ENCODE measurements around the gene SLC6A17.

- no peak for TF ChIP-seq CTCF (IDR thresholded peaks at IDR 0.05)
- TF ChIP-seq POLR2A (IDR thresholded peaks at IDR 0.05; ENCODE audit: low read depth) = no peak
- no peak for TF ChIP-seq EP300 (IDR thresholded peaks at IDR 0.05)
- no peak for TF ChIP-seq POLR2AphosphoS5 (IDR thresholded peaks at IDR 0.05)
Measured at GRCh38 chr1:110242062-110242461, 91.8 kb downstream of the SLC6A17 start.

Measured in esophagus muscularis mucosa (tissue), 4 donors.